Right ventricle myocardium superior (tissue), 1 donor: ENCODE results near the gene LTBP1. TPM values are rescaled to one million over a fixed set of nuclear protein-coding genes. Genes with fewer than 3 reads are reported as not detected.
"Not testable (repeated sequence)": the region's sequence is repeated elsewhere in the genome, so short reads cannot be mapped to it uniquely, and the experiment has no call there.

Experiments
- ATAC-seq: fragments of 200-7000 bp; cut with Tn5 transposase; one replicate; pipeline ENCODE4 v1.9.1; 2020; ENCODE audit warnings: mild to moderate bottlenecking; ENCODE audit not compliant: poor library complexity
- DNase-seq: peaks from one replicate; pipeline ENCODE4 v3.0.0-alpha.2; 2020
- intact Hi-C: fragments of 100-400 bp; cut with DNase I; formaldehyde crosslinking; loops from one replicate; pipeline ENCODE4 v1.11.2; 2022
- total RNA-seq: library from RNA; stranded (reverse); fragmentation: NEBNext Ultra II Directional; extraction: Animal tissue kit (Norgen Biotek cat#: 25700); gene quantifications from one replicate; pipeline ENCODE4 v1.2.1, GENCODE V29; 2021
- donor health status: DM: no; HTN: yes; CAD: no; lungs with severe emphysema.

LTBP1 gene
- total RNA-seq, 1 donor from 2014 or later = 79.9 TPM

DNA sequence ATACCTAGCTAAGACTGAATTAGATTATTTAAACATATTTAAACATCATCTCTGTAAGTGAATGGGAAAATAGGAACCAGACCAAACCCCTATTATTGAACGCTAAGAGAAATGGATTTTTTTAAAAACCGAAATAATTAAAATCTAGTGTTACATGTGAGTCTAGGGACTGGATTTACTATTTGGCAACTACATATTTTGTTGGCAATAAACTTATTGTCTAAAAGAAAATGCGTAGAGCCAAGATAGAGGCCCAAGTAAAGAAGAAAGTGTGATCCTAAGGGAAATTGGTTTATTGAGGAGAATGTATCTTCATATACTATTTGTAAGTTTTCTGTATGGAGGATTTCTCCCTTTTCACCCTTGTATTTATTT is 105.6 kb downstream of the LTBP1 start:
- DNase-seq (no peak), ATAC-seq (no peak)
- intact Hi-C loops = no loop called here

DNA sequence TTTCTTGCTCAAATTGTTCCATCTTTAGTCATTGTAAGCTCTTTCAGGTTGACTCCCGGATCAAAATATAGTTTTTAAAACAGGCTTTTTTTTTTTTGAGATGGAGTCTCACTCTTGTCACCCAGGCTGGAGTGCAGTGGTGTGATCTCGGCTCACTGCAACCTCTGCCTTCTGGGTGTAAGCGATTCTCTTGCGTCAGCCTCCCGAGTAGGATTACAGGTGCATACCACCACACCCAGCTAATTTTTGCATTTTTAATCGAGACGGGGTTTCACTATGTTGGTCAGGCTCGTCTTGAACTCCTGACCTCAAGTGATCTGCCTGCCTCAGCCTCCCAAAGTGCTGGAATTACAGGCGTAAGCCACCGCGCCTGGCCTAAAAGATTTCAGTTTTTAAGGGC is 106.0 kb downstream of the LTBP1 start:
- DNase-seq, intact Hi-C loops, ATAC-seq: not testable (repeated sequence)

DNA sequence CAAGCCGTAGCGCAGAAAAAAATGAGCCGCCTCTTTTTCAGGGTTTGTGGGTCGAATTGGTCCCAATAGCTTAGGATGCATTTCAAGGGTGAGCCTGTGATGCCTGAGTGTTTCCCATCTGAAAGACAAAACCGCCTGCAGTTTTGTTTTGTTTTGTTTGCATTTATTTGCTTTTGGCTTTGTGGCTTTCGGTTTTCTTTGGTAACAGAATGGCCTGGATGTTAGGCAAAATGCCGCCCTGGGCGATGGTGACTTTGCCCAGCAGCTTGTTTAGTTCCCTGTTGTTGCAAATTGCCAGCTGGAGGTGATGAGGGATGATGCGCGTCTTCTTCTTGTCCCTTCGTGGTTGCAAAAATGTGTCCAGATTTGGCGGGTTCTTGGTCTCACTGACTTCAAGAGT is 109.4 kb downstream of the LTBP1 start:
- DNase-seq (no peak), ATAC-seq (no peak)
- intact Hi-C loops = no loop called here

DNA sequence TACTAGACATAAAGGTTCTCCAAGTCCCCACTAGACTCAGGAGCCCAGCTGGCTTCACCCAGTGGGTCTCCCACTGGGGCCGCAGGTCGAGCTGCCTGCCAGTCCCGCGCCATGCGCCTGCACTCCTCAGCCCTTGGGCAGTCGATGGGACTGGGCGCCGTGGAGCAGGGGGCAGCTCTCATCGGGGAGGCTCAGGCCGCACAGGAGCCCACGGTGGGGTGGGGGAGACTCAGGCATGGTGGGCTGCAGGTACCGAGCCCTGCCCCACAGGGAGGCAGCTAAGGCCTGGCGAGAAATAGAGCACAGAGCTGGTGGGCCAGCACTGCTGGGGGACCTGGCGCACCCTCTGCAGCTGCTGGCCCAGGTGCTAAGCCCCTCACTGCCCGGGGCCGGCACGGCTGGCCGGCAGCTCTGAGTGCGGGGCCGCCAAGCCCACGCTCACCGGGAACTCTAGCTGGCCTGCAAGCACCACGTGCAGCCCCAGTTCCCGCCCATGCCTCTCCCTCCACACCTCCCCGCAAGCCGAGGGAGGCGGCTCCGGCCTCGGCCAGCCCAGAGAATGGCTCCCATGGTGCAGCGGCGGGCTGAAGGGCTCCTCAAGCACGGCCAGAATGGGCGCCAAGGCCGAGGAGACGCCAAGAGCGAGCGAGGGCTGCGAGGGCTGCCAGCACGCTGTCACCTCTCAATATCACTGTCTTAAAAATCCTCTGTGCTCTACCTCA is 110.7 kb downstream of the LTBP1 start:
- intact Hi-C loops, DNase-seq, ATAC-seq: not testable (repeated sequence)

DNA sequence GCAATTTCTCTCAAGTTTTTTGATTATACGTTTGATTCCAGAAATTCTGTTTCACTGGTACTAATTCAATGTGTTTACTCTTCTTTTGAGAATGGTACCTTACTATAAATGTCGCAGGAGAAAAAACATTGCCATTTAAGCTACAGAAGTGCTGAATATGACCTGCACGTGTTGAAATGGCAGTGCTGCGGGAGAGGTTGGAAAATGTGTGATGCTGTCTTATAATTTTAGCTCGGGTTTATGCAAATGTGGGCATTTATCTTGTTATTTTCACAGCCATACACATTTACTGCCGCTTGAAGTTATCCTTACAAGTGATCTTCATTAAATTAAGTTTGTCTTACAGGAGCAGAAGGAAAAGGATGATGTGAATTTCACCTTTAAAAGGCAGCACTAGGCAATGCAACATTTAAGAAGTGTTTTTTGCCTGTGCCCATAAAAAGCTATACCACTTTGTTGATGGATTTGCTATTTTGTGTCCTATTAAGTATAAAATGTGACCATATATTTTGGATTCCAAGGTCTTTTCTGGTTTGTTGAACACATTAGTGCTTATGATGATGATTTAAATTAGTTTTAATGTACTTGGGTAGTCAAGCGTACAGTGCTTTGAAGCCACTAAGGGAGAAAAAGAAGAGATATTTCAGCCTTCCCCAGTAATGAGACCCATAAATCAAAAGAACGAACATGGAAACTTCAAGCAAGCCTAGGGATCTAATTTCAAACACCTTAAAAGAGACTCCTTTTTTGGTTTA is 112.1 kb downstream of the LTBP1 start:
- ATAC-seq (no peak), DNase-seq (no peak)
- intact Hi-C loops = no loop called here

DNA sequence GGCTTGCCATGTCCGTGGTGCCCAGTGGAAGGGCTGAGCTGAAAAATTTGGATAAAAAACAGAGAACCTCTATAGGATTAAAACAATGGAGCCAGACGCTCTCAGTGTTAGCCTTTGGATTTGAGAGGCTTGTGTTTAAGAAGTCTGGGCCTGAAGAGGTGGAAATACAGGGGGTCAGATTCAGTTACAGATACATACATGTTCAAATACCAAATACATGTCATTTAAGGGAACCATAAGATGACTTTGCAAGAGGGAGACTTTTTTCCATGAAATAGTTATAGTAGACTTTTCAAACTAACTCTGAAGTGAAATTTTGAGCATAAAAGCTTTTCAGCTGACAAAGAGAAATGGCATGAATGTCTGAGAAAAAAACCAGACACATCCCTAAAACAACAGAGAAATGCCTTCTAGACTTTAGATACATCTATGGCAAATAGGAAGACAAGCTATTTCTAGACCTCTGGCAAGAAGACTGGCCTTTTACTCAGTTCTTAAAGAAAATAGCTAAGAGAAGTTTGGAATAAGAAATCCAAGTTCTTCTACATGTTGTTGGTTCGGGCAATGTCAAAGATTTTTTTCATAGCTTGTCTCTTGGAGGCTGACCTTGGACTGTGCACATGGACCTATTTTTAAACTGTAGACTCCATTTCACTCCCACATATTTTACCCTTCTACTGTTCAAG is 112.9 kb downstream of the LTBP1 start:
- ATAC-seq = peak; percentile 88
- DNase-seq = no peak
- intact Hi-C loops = no loop called here

DNA sequence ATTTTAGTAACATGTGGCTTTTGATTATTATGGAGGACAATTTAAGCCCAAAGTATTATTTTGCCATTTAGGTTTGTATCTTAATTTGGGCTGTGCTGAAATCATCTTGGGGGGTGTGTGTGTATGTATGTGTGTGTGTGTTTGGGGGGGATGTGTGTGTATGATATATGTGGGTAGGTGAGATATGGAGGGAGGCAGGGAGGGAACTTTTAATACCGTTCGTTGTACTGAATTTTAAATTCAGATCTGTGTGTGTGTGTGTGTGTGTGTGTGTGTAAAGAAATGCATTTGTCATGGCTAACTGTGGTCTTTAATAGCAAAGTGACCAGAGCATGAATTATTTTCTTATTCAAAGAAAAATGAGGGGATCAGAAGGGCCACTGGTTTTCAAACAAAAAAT is 113.7 kb downstream of the LTBP1 start:
- ATAC-seq = peak; percentile 62

DNA sequence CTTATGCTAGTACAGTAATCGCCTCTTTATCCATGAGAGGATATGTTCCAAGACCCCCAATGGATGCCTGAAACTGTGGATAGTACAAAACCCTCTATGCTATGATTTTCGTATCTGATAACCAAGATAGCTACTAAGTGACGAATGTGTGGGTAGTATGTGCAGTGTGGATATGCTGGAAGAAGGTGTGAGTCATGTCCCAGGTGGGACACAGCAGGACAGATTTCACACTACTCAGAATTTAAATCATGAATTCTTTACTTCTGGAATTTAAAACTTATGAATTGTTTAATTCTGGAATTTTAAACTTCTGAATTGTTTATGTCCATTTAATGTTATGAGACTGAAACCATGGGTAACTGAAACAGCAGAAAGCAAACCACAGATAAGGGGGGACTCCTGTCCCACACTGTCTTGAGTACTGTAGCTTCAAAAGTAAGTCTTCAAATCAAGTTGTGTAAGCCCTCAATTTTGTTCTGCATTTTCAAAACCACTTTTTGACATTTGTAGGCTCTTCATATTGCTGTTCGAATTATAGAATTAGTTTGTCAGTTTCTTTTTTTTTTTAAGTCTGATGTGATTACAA is 116.0 kb downstream of the LTBP1 start:
- DNase-seq (no peak), ATAC-seq (no peak)
- intact Hi-C loops = no loop called here

More for the DNA sequence above, 113.7 kb downstream of the LTBP1 start:
- DNase-seq = no peak
- intact Hi-C loops = no loop called here

DNA sequence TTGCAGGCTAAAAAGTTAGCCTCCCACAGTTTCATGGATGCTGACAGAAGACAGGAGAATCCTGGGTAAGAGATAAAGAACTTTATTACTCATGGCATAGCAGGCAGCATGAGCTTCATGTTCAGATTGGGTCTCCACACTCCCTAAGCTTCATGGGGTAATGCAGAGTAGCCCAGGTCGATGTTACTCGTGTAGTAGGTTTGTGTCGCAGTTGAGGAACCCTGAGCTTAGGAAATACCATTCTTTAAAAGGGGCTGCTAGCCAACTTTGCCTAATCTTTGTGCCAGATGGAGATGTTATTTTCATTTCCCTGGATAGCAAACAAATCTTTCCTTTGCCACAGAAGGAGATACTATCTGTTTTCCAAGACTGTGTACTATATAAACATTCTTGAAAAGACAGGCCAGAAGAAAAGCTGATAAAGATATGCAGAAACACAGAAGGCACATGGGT is 117.6 kb downstream of the LTBP1 start:
- ATAC-seq = no peak
- DNase-seq = no peak
- intact Hi-C loops = no loop called here

DNA sequence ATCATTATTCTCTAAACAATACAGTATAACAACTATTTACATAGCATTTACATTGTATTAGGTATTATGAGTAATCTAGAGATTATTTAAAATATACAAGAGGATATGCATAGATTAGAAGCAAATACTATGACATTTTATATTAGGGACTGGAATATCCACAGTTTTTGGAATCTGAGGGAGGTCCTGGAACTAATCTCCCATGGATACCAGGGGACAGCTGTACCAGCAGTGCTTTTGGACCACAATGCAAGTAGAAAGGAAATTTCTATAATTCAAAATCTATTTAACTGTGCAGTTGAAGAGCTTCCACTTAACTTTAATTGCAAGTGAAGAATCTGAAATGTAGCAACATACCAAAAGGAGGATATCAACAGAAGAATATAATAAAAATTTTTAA is 120.8 kb downstream of the LTBP1 start:
- ATAC-seq (no peak), DNase-seq (no peak)
- intact Hi-C loops = no loop called here

DNA sequence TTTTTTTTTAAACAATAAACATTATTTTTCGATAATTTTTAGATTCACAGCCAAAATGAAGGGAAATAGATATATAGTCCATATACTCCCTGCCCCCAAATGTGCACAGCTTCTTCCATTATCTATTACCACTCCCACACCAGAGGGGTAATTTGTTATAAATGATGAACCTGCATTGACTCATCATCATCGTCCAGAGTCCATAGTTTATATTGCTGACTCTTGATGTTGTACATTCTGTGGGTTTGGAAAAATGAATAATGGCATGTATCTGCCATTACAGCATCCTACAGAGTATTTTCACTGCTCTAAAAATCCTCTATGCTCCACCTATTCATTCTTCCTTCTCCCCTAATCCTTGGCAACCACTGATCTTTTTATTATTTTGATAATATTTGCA is 121.5 kb downstream of the LTBP1 start:
- ATAC-seq (no peak), DNase-seq (no peak)
- intact Hi-C loops = no loop called here

DNA sequence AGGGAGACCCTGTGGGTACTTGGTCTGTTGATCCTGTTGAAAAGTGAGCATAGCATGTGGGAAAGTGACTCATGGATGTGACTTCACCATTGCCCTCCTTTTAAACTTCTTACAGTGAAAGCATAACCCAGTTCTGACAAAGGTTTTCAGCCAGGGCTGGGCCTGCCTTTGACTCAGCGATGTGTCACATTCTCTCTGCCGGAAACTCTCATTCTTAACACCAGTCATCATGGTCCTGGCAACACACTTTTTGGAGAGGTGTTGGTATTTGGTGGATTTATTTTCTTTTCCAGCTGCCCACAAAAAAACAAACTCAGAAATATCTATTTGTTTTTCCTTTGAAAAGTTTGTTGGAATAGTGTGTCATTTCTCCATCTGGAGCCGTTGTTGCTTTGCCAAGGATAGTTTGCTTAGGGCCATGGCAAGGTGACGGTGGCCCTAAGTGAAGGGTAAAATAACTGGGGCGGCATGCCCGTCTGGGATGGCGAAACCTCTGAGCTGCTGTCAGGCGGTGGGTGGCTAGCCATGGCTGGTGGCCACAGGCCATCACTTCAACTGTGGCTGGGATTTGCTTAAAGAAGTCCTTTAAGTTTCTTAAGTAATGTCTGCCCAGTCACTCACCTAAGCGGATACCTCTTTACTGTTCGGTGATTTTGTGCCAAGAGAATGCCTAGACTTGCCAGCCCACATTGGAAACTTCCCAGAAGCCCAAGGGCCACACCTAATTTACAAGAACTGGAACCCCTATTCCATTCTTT is 123.3 kb downstream of the LTBP1 start:
- DNase-seq (peak; percentile 49), ATAC-seq (peak; percentile 84)
- intact Hi-C loops = no loop called here

DNA sequence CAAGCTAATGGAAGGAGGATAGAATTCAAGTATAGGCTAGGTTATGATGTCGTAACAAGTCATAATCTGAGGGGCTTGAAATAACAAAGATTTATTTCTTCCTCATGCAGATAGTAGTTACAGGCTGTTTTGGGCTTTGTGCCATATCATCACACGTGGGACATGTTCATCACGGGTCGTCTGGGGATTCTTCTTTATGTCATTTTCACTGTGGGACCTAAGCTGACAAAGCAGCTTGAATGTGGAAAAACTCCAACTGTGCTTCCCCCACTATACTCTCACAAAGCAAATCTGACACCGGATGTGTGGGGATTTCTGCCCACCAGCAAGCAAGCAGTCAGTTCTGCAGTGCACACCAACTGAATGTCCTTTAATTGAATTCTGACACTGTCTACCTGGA is 124.8 kb downstream of the LTBP1 start:
- intact Hi-C loops = no loop called here
- ATAC-seq (no peak), DNase-seq (no peak)

DNA sequence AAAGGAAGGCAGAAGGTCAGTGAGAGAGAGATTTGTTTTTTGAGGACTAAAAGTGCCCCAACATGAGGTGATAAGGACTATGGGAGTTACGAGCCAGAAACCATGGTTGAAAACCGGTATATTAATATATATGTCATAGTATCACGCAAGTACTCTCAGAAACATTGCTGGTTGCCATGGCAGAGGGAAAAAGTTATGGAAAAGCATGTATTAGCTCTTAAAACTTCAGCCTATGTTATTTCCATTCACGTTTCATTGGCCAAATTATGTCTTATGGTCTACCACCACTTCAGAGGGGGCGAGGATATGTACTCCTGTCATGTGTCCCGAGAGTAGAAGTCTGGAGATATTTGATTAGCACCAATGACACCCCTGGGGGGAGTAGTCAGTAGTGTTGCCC is 125.9 kb downstream of the LTBP1 start:
- ATAC-seq (no peak), DNase-seq (no peak)
- intact Hi-C loops = no loop called here

DNA sequence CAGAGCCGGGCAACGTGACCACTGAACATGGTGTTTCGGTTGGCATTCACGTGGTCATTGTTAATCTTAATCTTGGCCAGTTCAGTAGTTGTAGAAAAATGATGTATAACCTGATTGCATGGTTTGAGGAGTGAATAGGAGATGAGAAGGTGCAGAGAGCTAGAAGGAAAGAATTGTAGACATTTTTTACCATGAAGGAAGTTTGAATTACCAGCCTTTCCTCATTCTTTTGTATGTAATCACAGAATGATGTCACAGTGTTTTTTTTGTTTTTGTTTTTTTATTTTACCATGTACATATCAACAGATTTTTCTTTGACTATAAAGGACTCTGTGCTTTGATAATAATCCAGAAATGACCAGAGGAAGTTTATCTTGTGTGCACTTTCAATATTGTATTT is 126.3 kb downstream of the LTBP1 start:
- no peak for ATAC-seq
- DNase-seq = no peak
- intact Hi-C loops = no loop called here

DNA sequence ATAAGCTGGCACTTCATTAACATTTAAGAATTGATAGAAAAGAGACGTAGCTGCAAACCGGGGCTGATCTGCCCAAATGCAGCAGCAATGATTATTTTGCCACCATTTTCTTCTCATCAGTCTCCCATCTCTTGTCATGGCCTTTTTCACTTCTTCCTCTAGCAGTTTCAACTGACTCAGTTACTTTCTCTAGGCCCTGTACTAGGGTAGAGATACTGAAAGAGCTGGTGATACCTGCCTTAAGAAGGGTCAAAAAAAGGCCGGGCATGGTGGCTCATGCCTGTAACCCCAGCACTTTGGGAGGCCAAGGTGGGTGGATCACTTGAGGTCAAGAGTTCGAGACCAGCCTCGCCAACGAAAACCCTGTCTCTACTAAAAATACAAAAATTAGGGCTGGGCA is 127.4 kb downstream of the LTBP1 start:
- no peak for ATAC-seq
- intact Hi-C loops = no loop called here

DNA sequence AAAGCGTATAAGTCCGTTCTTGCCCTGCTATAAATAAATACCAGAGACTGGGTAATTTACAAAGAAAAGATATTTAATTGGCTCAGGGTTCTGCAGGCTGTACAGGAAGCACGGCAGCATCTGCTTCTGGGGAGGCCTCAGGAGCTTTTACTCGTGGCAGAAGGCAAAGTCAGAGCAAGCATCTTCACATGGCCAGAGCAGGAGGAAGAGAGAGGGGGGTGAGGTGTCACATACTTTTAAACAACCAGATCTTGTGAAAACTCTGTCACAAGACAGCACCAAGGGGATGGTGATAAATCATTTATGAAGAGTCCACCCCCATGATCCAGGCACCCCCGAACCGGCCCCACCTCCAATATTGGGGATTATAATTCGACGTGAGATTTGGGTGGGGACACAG is 130.6 kb downstream of the LTBP1 start:
- no peak for ATAC-seq

More for the DNA sequence above, 127.4 kb downstream of the LTBP1 start:
- no peak for DNase-seq

DNA sequence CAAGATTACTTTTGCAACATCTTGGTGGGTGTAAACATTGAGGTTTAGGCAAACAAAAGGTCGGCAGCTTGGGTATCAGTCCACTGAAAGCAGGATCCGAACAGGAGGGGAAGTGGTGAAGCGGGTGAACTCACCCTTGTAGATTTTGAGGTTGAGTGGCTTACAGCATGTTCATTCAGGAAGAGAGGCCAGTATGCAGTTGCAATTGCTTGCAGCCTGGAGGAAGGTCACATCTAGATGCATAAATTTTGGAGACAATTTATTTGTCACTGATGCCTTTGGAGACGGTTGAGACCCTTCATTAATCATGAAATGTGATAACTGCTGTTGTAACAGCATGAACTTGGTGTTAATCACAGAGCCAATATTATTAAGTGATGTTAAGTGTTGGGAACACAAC is 131.1 kb downstream of the LTBP1 start:
- ATAC-seq (no peak), DNase-seq (no peak)
- intact Hi-C loops = no loop called here

More for the DNA sequence above, 130.6 kb downstream of the LTBP1 start:
- intact Hi-C loops = no loop called here
- DNase-seq = no peak

DNA sequence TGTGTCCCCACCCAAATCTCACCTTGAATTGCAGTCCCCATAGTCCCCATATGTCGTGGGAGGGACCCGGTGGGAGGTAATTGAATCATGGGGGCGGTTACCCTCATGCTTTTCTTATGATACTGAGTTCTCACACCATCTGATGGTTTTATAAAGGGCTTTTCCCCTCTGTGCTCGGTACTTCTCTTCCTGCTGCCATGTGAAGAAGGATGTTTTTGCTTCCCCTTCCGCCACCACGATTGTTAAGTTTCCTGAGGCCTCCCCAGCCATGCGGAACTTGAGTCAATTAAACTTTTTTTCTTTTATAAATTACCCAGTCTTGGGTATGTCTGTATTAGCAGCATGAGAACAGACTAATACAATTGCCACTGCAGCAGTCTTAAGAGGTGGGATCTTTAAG is 134.9 kb downstream of the LTBP1 start:
- no peak for ATAC-seq
- no peak for DNase-seq
- intact Hi-C loops = loop anchor here (10.0 kb wide), 1 partner anchor 307 kb away; no protein-coding TSS in a partner anchor
